CD4-positive, alpha-beta memory T cell (primary cell): ENCODE measurements around the gene AKAP1. TPM values are rescaled to one million over a fixed set of nuclear protein-coding genes. Genes with fewer than 3 reads are reported as not detected.
"Not testable (repeated sequence)": the region's sequence is repeated elsewhere in the genome, so short reads cannot be mapped to it uniquely, and the experiment has no call there.

Experiments
- CTCF ChIA-PET: fragments of 350-600 bp; sonication (Branson Sonifier 250); formaldehyde crosslinking; loops from one replicate; lab custom pipeline; 2021; ENCODE audit warnings: inconsistent platforms; ENCODE audit not compliant: partially characterized antibody; lab: Charles Lee
- POLR2A ChIA-PET: fragments of 350-600 bp; sonication (Branson Sonifier 250); formaldehyde crosslinking; loops from one replicate; lab custom pipeline; 2021; ENCODE audit not compliant: partially characterized antibody; lab: Charles Lee
- DNase-seq, 5 donors: peaks; one replicate each; pipeline versions ENCODE4 v3.0.0 to v3.0.0-alpha.2; 2020 to 2022; ENCODE audit warnings: mixed read lengths in 1 of 5
- H3K27ac ChIP-seq: one replicate; pipeline ENCODE4 v1.7.0; 2013; ENCODE audit warnings: low read depth, low read length
- H3K27me3 ChIP-seq: 2 replicates; pipeline ENCODE4 v1.7.0; 2013; ENCODE audit warnings: mild to moderate bottlenecking, low read length, moderate library complexity; ENCODE audit not compliant: insufficient read depth
- H3K36me3 ChIP-seq: 2 replicates; pipeline ENCODE4 v1.7.0; 2013; ENCODE audit warnings: mild to moderate bottlenecking, low read length, moderate library complexity; ENCODE audit not compliant: insufficient read depth
- H3K4me1 ChIP-seq: 2 replicates; pipeline ENCODE4 v1.7.0; 2013; ENCODE audit warnings: mild to moderate bottlenecking, low read length, moderate library complexity; ENCODE audit not compliant: insufficient read depth
- H3K4me3 ChIP-seq, 2 donors: one replicate each; pipeline ENCODE4 v1.7.0; 2013; ENCODE audit warnings: low read length in 2 of 2, mild to moderate bottlenecking in 1 of 2
- H3K9me3 ChIP-seq, 2 donors: one replicate each; pipeline ENCODE4 v1.7.0; 2013; ENCODE audit warnings: low read length in 2 of 2, control low read depth in 1 of 2; ENCODE audit not compliant: control insufficient read depth in 1 of 2
- H3K27ac Mint-ChIP-seq, 7 donors: one replicate each; pipeline ENCODE4 v1.8.0; 2020 to 2021; ENCODE audit warnings: mixed read lengths in 7 of 7, mild to moderate bottlenecking in 6 of 7, inconsistent platforms in 3 of 7, moderate library complexity in 3 of 7
- H3K27me3 Mint-ChIP-seq, 2 donors: one replicate each; pipeline ENCODE4 v1.8.0; 2020 to 2021; ENCODE audit warnings: mixed read lengths in 2 of 2
- H3K36me3 Mint-ChIP-seq, 2 donors: one replicate each; pipeline ENCODE4 v1.8.0; 2020 to 2021; ENCODE audit warnings: mixed read lengths in 2 of 2, inconsistent platforms in 1 of 2, mild to moderate bottlenecking in 1 of 2
- H3K4me1 Mint-ChIP-seq, 4 donors: one replicate each; pipeline ENCODE4 v1.8.0; 2020 to 2021; ENCODE audit warnings: mixed read lengths in 4 of 4, mild to moderate bottlenecking in 1 of 4
- H3K4me3 Mint-ChIP-seq, 8 donors: one replicate each; pipeline ENCODE4 v1.8.0; 2020 to 2021; ENCODE audit warnings: mixed read lengths in 8 of 8, mild to moderate bottlenecking in 7 of 8, moderate library complexity in 6 of 8, inconsistent platforms in 3 of 8
- H3K9me3 Mint-ChIP-seq, 8 donors: one replicate each; pipeline ENCODE4 v1.8.0; 2020 to 2021; ENCODE audit warnings: mixed read lengths in 8 of 8, mild to moderate bottlenecking in 5 of 8, inconsistent platforms in 3 of 8, moderate library complexity in 1 of 8
- intact Hi-C: fragments of 100-400 bp; cut with micrococcal nuclease; formaldehyde crosslinking; loops from one replicate; pipeline ENCODE4 v1.15.1; 2023
- polyA plus RNA-seq, 2 donors: library from polyadenylated mRNA; unstranded; fragments of 300-500 nt; fragmentation: Illumina TruSeq; gene quantifications; one replicate each; pipeline ENCODE4 v1.2.3, GENCODE V29; 2021
- total RNA-seq, 2 experiments: library from RNA; stranded (reverse); gene quantifications; one replicate each; pipeline ENCODE4 v1.2.3, GENCODE V29; 2021

Gene AKAP1
- total and polyA plus RNA-seq, 4 experiments from 2014 or later: 9.8 to 35.7 (median 29.1) TPM

- Histone ChIP-seq H3K36me3 (no peaks in the 10 kb centered on the region), H3K27ac (no peak overlapping the region), H3K4me1 (peaks cover 2% of the 10 kb centered on the region), H3K9me3 (no peaks in the 10 kb centered on the region), H3K4me3 (no peak overlapping the region), H3K27me3 (no peaks in the 10 kb centered on the region)
- H3K4me1 Mint-ChIP-seq: peaks cover 15 to 47% (median 32%) of the 10 kb centered on the region in 4 donors
- H3K4me3 Mint-ChIP-seq: no peak overlapping the region
- no peak for DNase-seq
- ChIA-PET POLR2A (no interaction called here), CTCF (no interaction called here)
- H3K27me3 Mint-ChIP-seq: no peaks in the 10 kb centered on the region
- intact Hi-C loops: no loop called here
- H3K27ac Mint-ChIP-seq: no peak overlapping the region
- no peaks in the 10 kb centered on the region for H3K9me3 Mint-ChIP-seq
- peaks cover 0 to 1% of the 10 kb centered on the region in 2 donors for H3K36me3 Mint-ChIP-seq
Observed at GRCh38 chr17:57096472-57097202, 11.6 kb downstream of the AKAP1 start.

DNA sequence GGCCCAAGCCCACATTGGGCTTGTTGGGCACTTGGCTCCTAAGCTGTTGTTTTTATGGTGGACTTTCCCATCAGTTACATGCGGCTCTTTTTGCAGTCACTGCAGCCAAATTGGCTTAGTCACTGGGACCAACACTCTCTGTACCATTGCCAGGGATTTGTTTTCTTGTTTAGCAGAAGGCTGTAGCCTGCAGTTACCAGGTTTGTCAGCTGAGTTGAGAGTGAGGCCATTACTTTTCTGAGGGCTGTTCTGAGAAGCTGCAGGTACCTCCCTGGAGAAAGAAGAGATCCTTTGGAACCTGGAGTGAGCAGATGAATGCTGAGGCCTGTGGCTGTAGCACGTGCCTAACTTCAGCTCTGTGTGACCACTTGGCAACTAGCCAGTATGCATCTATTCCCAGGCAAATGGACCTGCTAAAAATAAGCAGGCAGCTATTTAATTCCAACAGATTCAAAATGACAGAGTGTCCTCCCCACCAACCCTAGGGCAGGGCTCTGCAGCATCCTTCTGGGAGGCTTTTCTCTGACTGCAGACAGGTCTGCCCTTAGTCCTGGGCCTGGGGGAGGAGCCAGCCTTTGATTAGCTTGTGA lies 12.9 kb downstream of the AKAP1 start:
- peaks cover 0 to 1% of the 10 kb centered on the region in 2 donors for H3K36me3 Mint-ChIP-seq
- Histone ChIP-seq H3K27me3 (no peaks in the 10 kb centered on the region), H3K9me3 (no peaks in the 10 kb centered on the region), H3K27ac (no peak overlapping the region), H3K4me3 (no peak overlapping the region), H3K4me1 (peaks cover 5% of the 10 kb centered on the region), H3K36me3 (no peaks in the 10 kb centered on the region)
- no peak overlapping the region for H3K27ac Mint-ChIP-seq
- no peaks in the 10 kb centered on the region for H3K27me3 Mint-ChIP-seq
- intact Hi-C loops: no loop called here
- DNase-seq: no peak
- ChIA-PET POLR2A (no interaction called here), CTCF (interaction anchor here (0.9 kb wide), 1 partner anchor 10 kb away, joined by 3 read pairs; no protein-coding TSS in a partner anchor)
- H3K4me3 Mint-ChIP-seq: no peak overlapping the region
- peaks cover 15 to 48% (median 33%) of the 10 kb centered on the region in 4 donors for H3K4me1 Mint-ChIP-seq
- no peaks in the 10 kb centered on the region for H3K9me3 Mint-ChIP-seq

DNA sequence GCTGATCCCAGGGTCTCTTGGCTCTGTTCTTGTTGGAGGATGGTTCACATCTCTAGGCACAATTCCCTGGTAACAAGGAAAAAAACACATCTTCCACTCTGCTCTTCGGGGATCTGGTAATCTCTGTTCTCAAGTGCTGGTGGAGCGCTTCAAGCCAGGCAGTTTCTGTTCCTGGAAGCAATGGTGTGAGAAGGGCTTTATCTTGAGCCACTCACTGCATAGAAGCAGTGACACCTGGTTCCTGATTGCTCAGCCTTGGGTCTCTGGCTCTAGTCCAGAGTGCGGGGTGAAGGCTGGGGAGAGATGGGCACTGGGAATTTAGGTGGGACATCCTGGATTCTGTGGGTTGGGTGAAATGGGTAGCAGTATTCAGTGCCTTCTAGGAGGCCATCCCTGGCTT lies 14.1 kb downstream of the AKAP1 start:
- peaks cover 15 to 40% (median 27%) of the 10 kb centered on the region in 4 donors for H3K4me1 Mint-ChIP-seq
- no peak for DNase-seq
- Histone ChIP-seq H3K27ac (no peak overlapping the region), H3K4me3 (no peak overlapping the region), H3K36me3 (no peaks in the 10 kb centered on the region), H3K4me1 (peaks cover 5% of the 10 kb centered on the region), H3K9me3 (no peaks in the 10 kb centered on the region), H3K27me3 (no peaks in the 10 kb centered on the region)
- H3K4me3 Mint-ChIP-seq: no peak overlapping the region
- POLR2A ChIA-PET: no interaction called here
- CTCF ChIA-PET: no interaction called here
- intact Hi-C loops: no loop called here
- H3K27me3 Mint-ChIP-seq: no peaks in the 10 kb centered on the region
- H3K36me3 Mint-ChIP-seq: no peaks in the 10 kb centered on the region
- H3K27ac Mint-ChIP-seq: peak overlapping the region in 2 of 7 donors; percentile 32 to 54
- no peaks in the 10 kb centered on the region for H3K9me3 Mint-ChIP-seq

GRCh38 chr17:57102122-57102521 lies 17.1 kb downstream of the AKAP1 start:
- CTCF ChIA-PET: interaction anchor here (0.6 to 1.0 kb wide), 3 partner anchors 12 to 1510 kb away, joined by 3 read pairs; no protein-coding TSS in a partner anchor
- no peak for DNase-seq
- no peak overlapping the region for H3K27ac ChIP-seq
- peaks cover 14 to 33% (median 25%) of the 10 kb centered on the region in 4 donors for H3K4me1 Mint-ChIP-seq
- peaks cover 6% of the 10 kb centered on the region for H3K36me3 ChIP-seq
- intact Hi-C loops: no loop called here
- H3K4me3 Mint-ChIP-seq: no peak overlapping the region
- H3K27me3 Mint-ChIP-seq: no peaks in the 10 kb centered on the region
- POLR2A ChIA-PET: no interaction called here
- peak overlapping the region in 2 of 7 donors; percentile 48 to 58 for H3K27ac Mint-ChIP-seq
- no peaks in the 10 kb centered on the region for H3K27me3 ChIP-seq
- no peaks in the 10 kb centered on the region for H3K9me3 Mint-ChIP-seq
- peaks cover 5% of the 10 kb centered on the region for H3K4me1 ChIP-seq
- H3K36me3 Mint-ChIP-seq: peaks cover 6 to 19% of the 10 kb centered on the region in 2 donors
- H3K9me3 ChIP-seq: no peaks in the 10 kb centered on the region
- no peak overlapping the region for H3K4me3 ChIP-seq

DNA sequence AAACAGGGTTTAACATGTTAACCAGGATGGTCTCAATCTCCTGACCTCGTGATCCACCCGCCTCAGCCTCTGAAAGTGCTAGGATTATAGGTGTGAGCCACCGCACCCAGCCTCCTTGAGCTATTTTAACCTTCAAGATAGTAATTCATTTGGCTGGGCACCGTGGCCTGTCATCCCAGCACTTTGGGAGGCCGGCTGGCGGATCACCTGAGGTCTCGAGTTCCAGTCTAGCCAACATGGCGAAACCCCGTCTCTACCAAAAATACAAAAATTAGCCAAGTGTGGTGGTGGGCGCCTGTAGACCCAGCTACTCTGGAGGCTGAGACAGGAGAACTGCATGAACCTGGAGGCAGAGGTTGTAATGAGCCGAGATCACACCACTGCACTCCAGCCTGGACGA lies 17.6 kb downstream of the AKAP1 start:
- H3K9me3 Mint-ChIP-seq, H3K4me1 ChIP-seq, H3K27ac ChIP-seq, H3K36me3 ChIP-seq, DNase-seq, H3K9me3 ChIP-seq, H3K27ac Mint-ChIP-seq, H3K4me3 ChIP-seq, intact Hi-C loops, H3K4me3 Mint-ChIP-seq, H3K27me3 ChIP-seq, H3K27me3 Mint-ChIP-seq, POLR2A ChIA-PET: not testable (repeated sequence)
- CTCF ChIA-PET: interaction anchor here (0.6 to 1.0 kb wide), 3 partner anchors 11 to 1510 kb away, joined by 3 read pairs; no protein-coding TSS in a partner anchor
- peaks cover 14 to 32% (median 25%) of the 10 kb centered on the region in 4 donors for H3K4me1 Mint-ChIP-seq
- H3K36me3 Mint-ChIP-seq: peaks cover 6 to 19% of the 10 kb centered on the region in 2 donors

- intact Hi-C loops: no loop called here
- no peaks in the 10 kb centered on the region for H3K27me3 ChIP-seq
- peaks cover 6 to 22% of the 10 kb centered on the region in 2 donors for H3K36me3 Mint-ChIP-seq
- H3K9me3 Mint-ChIP-seq: no peaks in the 10 kb centered on the region
- H3K27me3 Mint-ChIP-seq: no peaks in the 10 kb centered on the region
- peaks cover 5% of the 10 kb centered on the region for H3K4me1 ChIP-seq
- no peak for DNase-seq
- no peak overlapping the region for H3K4me3 Mint-ChIP-seq
- no peak overlapping the region for H3K4me3 ChIP-seq
- H3K27ac ChIP-seq: no peak overlapping the region
- POLR2A ChIA-PET: interaction anchor here (0.5 kb wide), 1 partner anchor 25 kb away, joined by 3 read pairs; no protein-coding TSS in a partner anchor
- peaks cover 6% of the 10 kb centered on the region for H3K36me3 ChIP-seq
- H3K9me3 ChIP-seq: no peaks in the 10 kb centered on the region
- CTCF ChIA-PET: no interaction called here
- H3K4me1 Mint-ChIP-seq: peaks cover 9 to 18% (median 14%) of the 10 kb centered on the region in 4 donors
- H3K27ac Mint-ChIP-seq: peak overlapping the region in 2 of 7 donors; percentile 6 to 79
Observed at GRCh38 chr17:57104461-57105175, 19.6 kb downstream of the AKAP1 start.

- H3K4me1 ChIP-seq: peaks cover 9% of the 10 kb centered on the region
- no peak overlapping the region for H3K27ac ChIP-seq
- no peaks in the 10 kb centered on the region for H3K27me3 ChIP-seq
- H3K36me3 ChIP-seq: peaks cover 6% of the 10 kb centered on the region
- H3K36me3 Mint-ChIP-seq: peaks cover 6 to 29% of the 10 kb centered on the region in 2 donors
- H3K4me3 Mint-ChIP-seq: no peak overlapping the region
- intact Hi-C loops: no loop called here
- no peaks in the 10 kb centered on the region for H3K9me3 ChIP-seq
- no peaks in the 10 kb centered on the region for H3K9me3 Mint-ChIP-seq
- POLR2A ChIA-PET: interaction anchor here (3.3 kb wide), 1 partner anchor 20 kb away, joined by 10 read pairs; the partner anchor contains the start of gene AKAP1
- H3K4me3 ChIP-seq: no peak overlapping the region
- no peak overlapping the region for H3K27ac Mint-ChIP-seq
- DNase-seq: no peak
- peaks cover 9 to 17% (median 13%) of the 10 kb centered on the region in 4 donors for H3K4me1 Mint-ChIP-seq
- CTCF ChIA-PET: no interaction called here
- H3K27me3 Mint-ChIP-seq: no peaks in the 10 kb centered on the region
Observed at GRCh38 chr17:57105591-57105990, 20.5 kb downstream of the AKAP1 start.
